ENCODE results near the gene DOK4.

DNA sequence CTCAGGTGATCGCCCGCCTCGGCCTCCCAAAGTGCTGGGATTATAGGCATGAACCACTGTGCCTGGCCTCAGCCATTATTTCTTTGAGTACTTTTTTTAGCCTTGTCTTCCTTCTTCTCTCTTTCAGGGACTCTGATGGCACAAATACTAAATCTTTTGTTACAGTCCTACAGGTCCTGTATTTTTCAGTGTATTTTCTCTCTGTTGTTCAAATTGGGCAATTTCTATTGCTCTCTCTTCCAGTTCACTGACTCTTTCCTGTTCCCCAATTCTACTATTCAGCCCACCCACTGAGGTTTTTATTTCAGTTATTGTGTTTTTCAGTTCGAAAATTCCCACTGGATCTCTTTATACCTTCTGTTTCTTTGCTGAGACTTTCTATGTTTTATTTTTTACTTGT, 7.5 kb upstream of the DOK4 start:
- TF ChIP-seq, protein P1, sequence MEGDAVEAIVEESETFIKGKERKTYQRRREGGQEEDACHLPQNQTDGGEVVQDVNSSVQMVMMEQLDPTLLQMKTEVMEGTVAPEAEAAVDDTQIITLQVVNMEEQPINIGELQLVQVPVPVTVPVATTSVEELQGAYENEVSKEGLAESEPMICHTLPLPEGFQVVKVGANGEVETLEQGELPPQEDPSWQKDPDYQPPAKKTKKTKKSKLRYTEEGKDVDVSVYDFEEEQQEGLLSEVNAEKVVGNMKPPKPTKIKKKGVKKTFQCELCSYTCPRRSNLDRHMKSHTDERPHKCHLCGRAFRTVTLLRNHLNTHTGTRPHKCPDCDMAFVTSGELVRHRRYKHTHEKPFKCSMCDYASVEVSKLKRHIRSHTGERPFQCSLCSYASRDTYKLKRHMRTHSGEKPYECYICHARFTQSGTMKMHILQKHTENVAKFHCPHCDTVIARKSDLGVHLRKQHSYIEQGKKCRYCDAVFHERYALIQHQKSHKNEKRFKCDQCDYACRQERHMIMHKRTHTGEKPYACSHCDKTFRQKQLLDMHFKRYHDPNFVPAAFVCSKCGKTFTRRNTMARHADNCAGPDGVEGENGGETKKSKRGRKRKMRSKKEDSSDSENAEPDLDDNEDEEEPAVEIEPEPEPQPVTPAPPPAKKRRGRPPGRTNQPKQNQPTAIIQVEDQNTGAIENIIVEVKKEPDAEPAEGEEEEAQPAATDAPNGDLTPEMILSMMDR (IDR thresholded peaks at IDR 0.05): no peak
- no peak for TF ChIP-seq POLR2A (IDR thresholded peaks at IDR 0.05)

Data from heart left ventricle (tissue), 13 donors.